Measurements from ENCODE around the gene COX19.
"Not testable (repeated sequence)": the region's sequence is repeated elsewhere in the genome, so short reads cannot be mapped to it uniquely, and the experiment has no call there.

DNA sequence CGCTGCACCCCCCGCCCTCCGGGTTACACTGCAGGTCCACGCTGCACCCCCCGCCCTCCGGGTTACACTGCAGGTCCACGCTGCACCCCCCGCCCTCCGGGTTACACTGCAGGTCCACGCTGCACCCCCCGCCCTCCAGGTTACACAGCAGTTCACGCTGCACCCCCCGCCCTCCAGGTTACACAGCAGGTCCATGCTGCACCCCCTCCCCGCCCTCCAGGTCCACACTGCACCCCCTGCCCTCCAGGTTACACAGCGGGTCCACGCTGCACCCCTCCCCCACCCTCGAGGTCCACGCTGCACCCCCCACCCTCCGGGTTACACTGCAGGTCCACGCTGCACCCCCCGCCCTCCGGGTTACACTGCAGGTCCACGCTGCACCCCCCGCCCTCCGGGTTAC lies 51.3 kb downstream of the COX19 start:
- not testable (repeated sequence) for TF ChIP-seq POLR2AphosphoS5, EP300, POLR2A (IDR thresholded peaks at IDR 0.05)
